GM18907 (cell line): Measurements from ENCODE around the gene CRK.
"Not testable (repeated sequence)": the region's sequence is repeated elsewhere in the genome, so short reads cannot be mapped to it uniquely, and the experiment has no call there.

Experiments used
- ATAC-seq: cut with Tn5 transposase; IDR thresholded peaks from one replicate; pipeline ENCODE4 v1.9.1; 2021; ENCODE audit warnings: mild to moderate bottlenecking, moderate library complexity; ENCODE audit not compliant: unreplicated experiment

Gene CRK

GRCh38 chr17:1469231-1469852 is 13.3 kb upstream of the CRK start:
- no peak for ATAC-seq

DNA sequence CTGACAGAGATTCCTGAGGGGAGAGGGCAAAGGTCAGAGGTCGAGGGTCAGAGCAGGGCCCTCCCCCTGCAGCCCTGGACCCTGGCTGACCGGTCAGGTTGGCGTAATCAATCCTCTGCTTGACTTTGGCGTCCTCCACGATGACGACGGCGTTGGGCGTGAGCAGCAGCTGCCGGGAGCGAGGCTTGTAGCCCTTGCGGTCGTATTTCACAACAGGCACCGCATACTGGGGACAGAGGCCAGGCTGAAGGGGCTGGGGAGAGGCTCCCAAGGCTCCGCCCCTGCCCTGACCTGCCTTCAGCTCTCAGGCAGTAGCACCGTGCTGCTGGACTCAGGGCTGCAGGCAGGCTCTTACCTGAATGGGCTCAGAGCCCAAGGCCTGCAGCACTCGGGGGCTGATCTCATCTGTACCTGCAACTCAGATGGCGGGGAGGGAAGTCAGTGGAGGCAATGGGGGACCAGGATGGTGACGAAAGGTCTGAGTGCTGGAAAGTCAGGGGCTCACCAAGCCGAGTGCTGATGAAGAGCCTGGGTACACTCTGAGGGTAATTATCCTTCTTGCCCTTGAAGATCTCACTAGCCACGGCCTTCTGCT is 12.0 kb upstream of the CRK start:
- no peak for ATAC-seq

- no peak for ATAC-seq
Observed at GRCh38 chr17:1467258-1467657, 11.2 kb upstream of the CRK start.

DNA sequence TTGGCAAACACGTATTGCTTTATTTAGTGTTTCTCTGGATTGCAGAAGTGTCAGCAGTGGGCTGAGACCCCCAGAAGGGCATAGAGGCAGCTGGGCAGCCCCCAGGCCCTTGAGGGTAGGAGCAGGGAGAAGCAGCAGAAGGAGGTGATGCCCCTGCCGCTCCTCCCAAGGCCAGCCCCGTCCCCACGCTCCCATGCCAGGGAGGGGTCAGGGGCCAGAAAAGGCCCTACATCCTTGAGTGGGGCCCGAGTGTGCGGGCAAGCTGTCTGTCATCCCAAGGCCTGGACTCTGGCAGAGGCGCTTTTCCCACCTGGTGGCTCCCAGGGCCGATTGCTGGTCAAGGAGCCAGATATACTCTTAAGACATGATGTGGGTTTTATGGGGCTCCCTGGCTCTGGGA is 8.2 kb upstream of the CRK start:
- ATAC-seq, result no peak

GRCh38 chr17:1462164-1463112 is 6.4 kb upstream of the CRK start:
- ATAC-seq, result no peak

- no peak for ATAC-seq
Observed at GRCh38 chr17:1461198-1461944, 5.3 kb upstream of the CRK start.

- ATAC-seq, result no peak
Observed at GRCh38 chr17:1460233-1460632, 4.2 kb upstream of the CRK start.

DNA sequence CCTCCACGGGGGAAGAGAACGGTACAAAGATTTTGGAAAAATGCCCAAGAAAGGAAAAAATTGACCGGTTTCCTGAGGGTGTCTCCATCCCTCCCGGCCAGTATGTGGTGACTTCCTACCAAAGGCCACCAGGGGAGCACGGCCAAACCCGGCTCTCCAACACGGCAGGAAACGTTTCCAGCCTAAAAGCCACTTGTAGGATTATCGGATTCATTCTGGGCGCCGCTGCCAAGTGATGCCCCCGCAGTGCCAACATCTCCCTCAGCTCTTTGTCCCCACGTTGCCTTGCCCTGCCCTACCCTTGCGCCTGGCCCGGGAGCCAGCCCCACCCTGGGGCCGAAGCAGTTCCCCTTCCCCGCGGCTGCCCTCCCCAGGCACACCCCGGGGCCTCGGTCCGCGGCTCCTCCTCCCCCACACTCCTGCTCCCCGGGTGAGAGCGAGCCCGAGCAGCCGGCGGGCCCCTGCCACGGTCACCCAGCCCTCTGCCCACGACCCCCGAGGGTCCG is 688 bp downstream of the CRK start:
- peak; percentile 40 for ATAC-seq

GRCh38 chr17:1454541-1454940 is 1.5 kb downstream of the CRK start:
- no peak for ATAC-seq

GRCh38 chr17:1453694-1454093 is 2.3 kb downstream of the CRK start:
- ATAC-seq, result not testable (repeated sequence)

- no peak for ATAC-seq
Observed at GRCh38 chr17:1452836-1453235, 3.2 kb downstream of the CRK start.

DNA sequence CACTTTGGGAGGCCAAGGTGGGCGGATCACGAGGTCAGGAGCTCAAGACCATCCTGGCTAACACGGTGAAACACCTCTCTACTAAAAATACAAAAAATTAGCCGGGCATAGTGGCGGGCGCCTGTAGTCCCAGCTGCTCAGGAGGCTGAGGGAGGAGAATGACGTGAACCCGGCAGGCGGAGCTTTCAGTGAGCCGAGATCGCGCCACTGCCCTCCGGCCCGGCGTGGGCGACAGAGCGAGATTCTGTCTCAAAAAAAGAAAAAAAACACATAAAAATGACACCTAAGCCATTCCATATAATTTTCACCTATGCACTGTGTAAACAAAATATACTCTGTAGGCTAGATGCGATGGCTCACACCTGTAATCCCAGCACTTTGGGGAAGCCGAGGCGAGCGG is 5.8 kb downstream of the CRK start:
- ATAC-seq, result not testable (repeated sequence)

GRCh38 chr17:1449412-1449967 is 6.5 kb downstream of the CRK start:
- ATAC-seq, result no peak

- no peak for ATAC-seq
Observed at GRCh38 chr17:1447052-1447451, 9.0 kb downstream of the CRK start.

GRCh38 chr17:1446201-1446600 is 9.8 kb downstream of the CRK start:
- ATAC-seq, result no peak

DNA sequence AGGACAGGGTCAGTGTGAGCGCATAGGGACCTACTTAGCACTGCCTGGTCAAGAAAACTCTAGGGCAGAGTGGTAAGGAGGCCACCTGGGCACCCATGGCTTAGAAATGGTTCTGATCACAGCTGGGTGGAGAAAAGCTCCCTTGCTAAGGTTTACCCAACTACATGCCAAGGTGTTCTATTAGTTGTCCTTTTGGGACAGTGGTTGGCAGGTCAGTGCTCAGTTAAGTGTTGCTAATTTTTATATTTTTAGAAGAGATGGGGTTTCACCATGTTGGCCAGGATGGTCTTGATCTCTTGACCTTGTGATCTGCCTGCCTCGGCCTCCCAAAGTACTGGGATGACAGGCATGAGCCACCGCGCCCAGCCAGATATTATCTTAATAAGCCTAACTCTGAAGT is 10.3 kb downstream of the CRK start:
- not testable (repeated sequence) for ATAC-seq

DNA sequence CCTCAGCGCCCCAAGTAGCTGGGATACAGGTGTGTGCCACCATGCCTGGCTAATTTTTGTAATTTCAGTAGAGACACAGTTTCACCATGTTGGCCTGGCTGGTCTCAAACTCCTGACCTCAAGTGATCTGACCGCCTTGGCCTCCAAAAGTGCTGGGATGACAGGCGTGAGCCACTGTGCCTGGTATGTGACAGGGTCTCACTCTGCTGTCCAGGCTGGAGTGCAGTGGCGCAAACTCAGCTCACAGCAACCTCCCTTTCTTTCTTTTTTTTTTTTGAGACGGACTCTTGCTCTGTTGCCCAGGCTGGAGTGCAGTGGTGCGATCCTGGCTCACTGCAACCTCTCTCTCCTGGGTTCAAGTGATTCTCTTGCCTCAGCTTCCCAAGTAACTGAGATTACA is 13.3 kb downstream of the CRK start:
- not testable (repeated sequence) for ATAC-seq

- no peak for ATAC-seq
Observed at GRCh38 chr17:1442187-1442586, 13.8 kb downstream of the CRK start.

GRCh38 chr17:1440921-1441320 is 15.1 kb downstream of the CRK start:
- ATAC-seq, result no peak

DNA sequence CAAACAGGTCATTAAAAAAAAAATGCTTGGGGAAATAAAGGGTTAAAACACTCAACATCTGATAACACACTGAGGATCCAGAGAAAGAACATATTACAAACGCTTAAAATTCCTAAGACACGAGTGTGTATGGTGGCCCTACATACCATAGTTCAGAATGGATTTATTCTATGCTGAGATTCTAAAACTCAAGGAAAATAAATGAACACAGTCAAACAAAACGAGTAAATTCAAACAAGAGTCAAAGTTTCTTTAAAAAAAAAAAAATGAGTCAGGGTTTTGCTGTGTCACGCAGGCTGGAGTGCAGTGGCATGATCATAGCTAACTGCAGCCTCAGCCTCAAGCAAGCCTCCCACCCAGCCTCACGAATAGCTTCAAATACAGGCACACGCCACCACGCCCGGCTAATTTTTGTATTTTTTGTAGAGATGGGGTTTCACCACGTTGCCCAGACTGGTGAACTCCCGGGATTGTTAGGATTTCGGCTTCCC is 17.4 kb downstream of the CRK start:
- ATAC-seq, result no peak

DNA sequence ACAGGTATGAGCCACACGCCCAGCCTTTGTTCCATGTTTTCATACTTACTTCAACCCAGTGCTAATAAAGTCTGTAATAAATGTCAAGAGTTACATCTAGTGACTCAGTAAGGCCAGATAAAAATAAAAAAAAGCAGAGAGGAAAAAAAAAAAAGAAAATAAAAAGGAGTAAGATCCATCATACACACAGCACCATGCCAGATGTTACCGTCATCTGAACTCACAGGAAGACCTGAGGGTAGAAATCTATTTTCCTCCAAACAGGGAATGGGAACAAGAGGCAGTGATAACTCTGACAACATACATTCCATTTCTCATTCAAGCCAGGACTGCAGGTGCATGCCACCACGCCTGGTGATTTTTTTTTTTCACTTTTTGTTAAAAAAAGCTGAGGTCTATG is 20.7 kb downstream of the CRK start:
- ATAC-seq, result no peak
